HCT116 (cell line): ENCODE results near the gene DUS4L. TPM values are rescaled to one million over a fixed set of nuclear protein-coding genes. Genes with fewer than 3 reads are reported as not detected.
A peak's percentile ranks its signal among the peaks of the same experiment; 100 is the strongest.

ENCODE experiments used
- ATAC-seq: fragments of 200-7000 bp; cut with Tn5 transposase; 2 replicates; pipeline ENCODE4 v1.9.1; 2020; ENCODE audit warnings: mild to moderate bottlenecking, moderate library complexity
- BruUV-seq: library from RNA; stranded (reverse); fragments of 400-500 nt; replicated peaks from 2 replicates; lab custom pipeline; 2021; lab: Mats Ljungman, UMichigan
- CTCF ChIA-PET: fragments of 300-600 bp; sonication (Branson Sonifier 250); formaldehyde crosslinking; loops from one replicate; lab custom pipeline; 2021; ENCODE audit warnings: antibody characterized with exemption; lab: Charles Lee
- POLR2A ChIA-PET: fragments of 300-600, 350-600 bp; sonication (Branson Sonifier 250); formaldehyde crosslinking; loops from one replicate; lab custom pipeline; 2021; ENCODE audit warnings: antibody characterized with exemption; lab: Charles Lee
- RAD21 ChIA-PET, 2 experiments: fragments of 300-600 bp; sonication (Branson Sonifier 250); formaldehyde crosslinking; loops; one replicate each; lab custom pipeline; 2023; ENCODE audit warnings: low total read pairs in 2 of 2; ENCODE audit not compliant: uncharacterized antibody in 2 of 2, unreplicated experiment in 2 of 2, low non-redundant PET in 1 of 2; lab: Charles Lee
- DNase-seq: peaks from one replicate; pipeline ENCODE4 v3.0.0-alpha.2; 2010; ENCODE audit warnings: low read depth, low spot score
- H2AFZ ChIP-seq: fragments of 200-600 bp; shearing (Covaris generic), sonication (generic); 2 replicates; pipeline ENCODE4 v1.6.1; 2017; ENCODE audit warnings: low read depth, mixed run types, mixed read lengths, antibody characterized with exemption, low read length; ENCODE audit not compliant: poor library complexity, severe bottlenecking
- H3K27ac ChIP-seq: 2 replicates; pipeline ENCODE4 v1.5.1; 2012; ENCODE audit warnings: low read depth, low read length
- H3K27me3 ChIP-seq: fragments of 200-600 bp; sonication (generic); 2 replicates; pipeline ENCODE4 v1.6.1; 2016; ENCODE audit warnings: mixed run types, low read length, mixed read lengths; ENCODE audit not compliant: insufficient read depth
- H3K36me3 ChIP-seq, 2 experiments: fragments of 200-500 bp in 1 of 2; fragments of 200-600 bp in 1 of 2; sonication (Bioruptor generic) in 1 of 2; sonication (generic) in 1 of 2; 2 replicates each; pipeline versions ENCODE4 v1.5.1 to v1.6.1; 2014 to 2016; ENCODE audit warnings: low read length in 2 of 2, inconsistent platforms in 1 of 2, mixed read lengths in 1 of 2, mixed run types in 1 of 2; ENCODE audit not compliant: insufficient read depth in 2 of 2, control insufficient read depth in 1 of 2
- H3K4me1 ChIP-seq, 2 experiments: fragments of 200-600 bp in 1 of 2; sonication (generic) in 1 of 2; 2 replicates each; pipeline versions ENCODE4 v1.5.1 to v1.6.1; 2012 to 2017; ENCODE audit warnings: low read length in 2 of 2, inconsistent platforms in 1 of 2, mild to moderate bottlenecking in 1 of 2, mixed read lengths in 1 of 2, mixed run types in 1 of 2, moderate library complexity in 1 of 2; ENCODE audit not compliant: insufficient read depth in 2 of 2, control insufficient read depth in 1 of 2
- H3K4me2 ChIP-seq: fragments of 200-600 bp; sonication (generic); 2 replicates; pipeline ENCODE4 v1.6.1; 2017; ENCODE audit warnings: mixed run types, low read length, mixed read lengths
- H3K4me3 ChIP-seq, 2 experiments: fragments of 200-600 bp in 1 of 2; sonication (generic) in 1 of 2; replicated peaks in 1 of 2; 2 replicates each; pipeline ENCODE4 v1.5.1; 2011 to 2016; ENCODE audit warnings: low read length in 2 of 2, control low read depth in 1 of 2, low read depth in 1 of 2, mild to moderate bottlenecking in 1 of 2, mixed read lengths in 1 of 2, mixed run types in 1 of 2
- H3K79me2 ChIP-seq: fragments of 200-600 bp; sonication (generic); 2 replicates; pipeline ENCODE4 v1.6.1; 2017; ENCODE audit warnings: mild to moderate bottlenecking, mixed run types, low read length, moderate library complexity, mixed read lengths; ENCODE audit not compliant: insufficient read depth
- H3K9ac ChIP-seq: fragments of 200-600 bp; sonication (generic); 2 replicates; pipeline ENCODE4 v1.6.1; 2016; ENCODE audit warnings: low read length, mixed read lengths
- H3K9me2 ChIP-seq: fragments of 200-600 bp; sonication (generic), shearing (Covaris generic); 2 replicates; pipeline ENCODE4 v1.6.1; 2017; ENCODE audit warnings: mixed run types, mild to moderate bottlenecking, moderate library complexity; ENCODE audit not compliant: insufficient read depth
- H3K9me3 ChIP-seq, 2 experiments: fragments of 200-500 bp in 1 of 2; fragments of 200-600 bp in 1 of 2; sonication (Bioruptor generic) in 1 of 2; sonication (generic) in 1 of 2; 2 replicates each; pipeline ENCODE4 v1.6.1; 2014 to 2017; ENCODE audit warnings: low read length in 2 of 2, mixed read lengths in 2 of 2, inconsistent platforms in 1 of 2, low read depth in 1 of 2, mild to moderate bottlenecking in 1 of 2, mixed run types in 1 of 2, moderate library complexity in 1 of 2; ENCODE audit not compliant: control insufficient read depth in 1 of 2, insufficient read depth in 1 of 2
- H4K20me1 ChIP-seq: fragments of 200-600 bp; sonication (generic), shearing (Covaris generic); 2 replicates; pipeline ENCODE4 v1.6.1; 2017; ENCODE audit warnings: mixed run types, mild to moderate bottlenecking, moderate library complexity; ENCODE audit not compliant: insufficient read depth
- CBX3 ChIP-seq: IDR thresholded peaks from 2 replicates; pipeline ENCODE4 v1.6.1; 2012; ENCODE audit warnings: low read depth
- ELF1 ChIP-seq: IDR thresholded peaks from 2 replicates; pipeline ENCODE4 v1.6.1; 2012; ENCODE audit warnings: low read depth, borderline replicate concordance
- JUND ChIP-seq: IDR thresholded peaks from 2 replicates; pipeline ENCODE4 v1.6.1; 2012
- POLR2A ChIP-seq: IDR thresholded peaks from 2 replicates; pipeline ENCODE4 v1.7.0; 2011; ENCODE audit warnings: borderline replicate concordance; ENCODE audit not compliant: insufficient read depth, insufficient read length; ENCODE audit errors: extremely low read depth
- RAD21 ChIP-seq: IDR thresholded peaks from 2 replicates; pipeline ENCODE4 v1.6.1; 2012; ENCODE audit warnings: low read depth, mild to moderate bottlenecking
- intact Hi-C: fragments of 100-400 bp; cut with micrococcal nuclease; formaldehyde crosslinking; loops from 2 replicates; pipeline ENCODE4 v1.10.0; 2022
- total RNA-seq: library from RNA; stranded (reverse); gene quantifications from one replicate; pipeline ENCODE4 v1.2.1, GENCODE V29; 2021; ENCODE audit not compliant: unreplicated experiment
- TF ChIP-seq, protein P1 (sequence below): IDR thresholded peaks from 2 replicates; pipeline ENCODE4 v1.6.1; 2012; ENCODE audit warnings: low read depth

DUS4L gene
- total RNA-seq, 1 experiment from 2014 or later = 12.6 TPM

GRCh38 chr7:107579554-107579884 lies 15.7 kb downstream of the DUS4L start:
- no peak for DNase-seq
- Histone ChIP-seq H2AFZ (peak overlapping the region; percentile 58), H3K9ac (peak overlapping the region; percentile 75), H3K4me3 (peak overlapping the region; percentile 76 to 82), H3K27me3 (no peaks in the 10 kb centered on the region), H3K27ac (peak overlapping the region; percentile 81), H3K4me1 (peaks cover 2 to 14% of the 10 kb centered on the region in 2 experiments; a peak in 3 of 4 replicates), H3K4me2 (peak overlapping the region; percentile 77), H3K79me2 (peaks cover 32% of the 10 kb centered on the region), H3K36me3 (0 out of 4 replicates have a peak, but pooled peaks cover 0 to 8% of the 10 kb centered on the region in 2 experiments), H3K9me2 (no peaks in the 10 kb centered on the region), H4K20me1 (no peaks in the 10 kb centered on the region), H3K9me3 (no peaks in the 10 kb centered on the region)
- intact Hi-C loops = no loop called here
- ChIA-PET RAD21 (no interaction called here), POLR2A (no interaction called here), CTCF (no interaction called here)
- TSS peak; percentile 86 for BruUV-seq
- TF ChIP-seq CBX3 (0 out of 2 replicates have a peak, but pooled peaks have one; percentile 7), RAD21 (0 out of 2 replicates have a peak, but pooled peaks have one; percentile 6), POLR2A (no peak), ELF1 (no peak), JUND (no peak)
- TF ChIP-seq, protein P1, sequence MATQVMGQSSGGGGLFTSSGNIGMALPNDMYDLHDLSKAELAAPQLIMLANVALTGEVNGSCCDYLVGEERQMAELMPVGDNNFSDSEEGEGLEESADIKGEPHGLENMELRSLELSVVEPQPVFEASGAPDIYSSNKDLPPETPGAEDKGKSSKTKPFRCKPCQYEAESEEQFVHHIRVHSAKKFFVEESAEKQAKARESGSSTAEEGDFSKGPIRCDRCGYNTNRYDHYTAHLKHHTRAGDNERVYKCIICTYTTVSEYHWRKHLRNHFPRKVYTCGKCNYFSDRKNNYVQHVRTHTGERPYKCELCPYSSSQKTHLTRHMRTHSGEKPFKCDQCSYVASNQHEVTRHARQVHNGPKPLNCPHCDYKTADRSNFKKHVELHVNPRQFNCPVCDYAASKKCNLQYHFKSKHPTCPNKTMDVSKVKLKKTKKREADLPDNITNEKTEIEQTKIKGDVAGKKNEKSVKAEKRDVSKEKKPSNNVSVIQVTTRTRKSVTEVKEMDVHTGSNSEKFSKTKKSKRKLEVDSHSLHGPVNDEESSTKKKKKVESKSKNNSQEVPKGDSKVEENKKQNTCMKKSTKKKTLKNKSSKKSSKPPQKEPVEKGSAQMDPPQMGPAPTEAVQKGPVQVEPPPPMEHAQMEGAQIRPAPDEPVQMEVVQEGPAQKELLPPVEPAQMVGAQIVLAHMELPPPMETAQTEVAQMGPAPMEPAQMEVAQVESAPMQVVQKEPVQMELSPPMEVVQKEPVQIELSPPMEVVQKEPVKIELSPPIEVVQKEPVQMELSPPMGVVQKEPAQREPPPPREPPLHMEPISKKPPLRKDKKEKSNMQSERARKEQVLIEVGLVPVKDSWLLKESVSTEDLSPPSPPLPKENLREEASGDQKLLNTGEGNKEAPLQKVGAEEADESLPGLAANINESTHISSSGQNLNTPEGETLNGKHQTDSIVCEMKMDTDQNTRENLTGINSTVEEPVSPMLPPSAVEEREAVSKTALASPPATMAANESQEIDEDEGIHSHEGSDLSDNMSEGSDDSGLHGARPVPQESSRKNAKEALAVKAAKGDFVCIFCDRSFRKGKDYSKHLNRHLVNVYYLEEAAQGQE = no peak
- ATAC-seq = peak; percentile 40
